ENCODE measurements around the gene KANSL1L.
A peak's percentile ranks its signal among the peaks of the same experiment; 100 is the strongest.

Gene KANSL1L

GRCh38 chr2:210171309-210172218 lies at the start of gene KANSL1L:
TSS of gene KANSL1L (minus strand) at chr2:210171409. CDS start at chr2:210154582, 16,827 bp downstream.
- TF ChIP-seq CTCF (IDR thresholded peaks at IDR 0.05; ENCODE audit: extremely low read depth, missing control alignments) = no peak
- peak; percentile 94 for DNase-seq (ENCODE audit: low spot score)

- DNase-seq (ENCODE audit: low spot score) = no peak
- TF ChIP-seq CTCF (IDR thresholded peaks at IDR 0.05; ENCODE audit: extremely low read depth, missing control alignments) = no peak
Measured at GRCh38 chr2:210215120-210215519, 43.9 kb upstream of the KANSL1L start.

- no peak for TF ChIP-seq CTCF (IDR thresholded peaks at IDR 0.05; ENCODE audit: extremely low read depth, missing control alignments)
- DNase-seq (ENCODE audit: low spot score) = no peak
Measured at GRCh38 chr2:210210185-210210584, 39.0 kb upstream of the KANSL1L start.

- no peak for DNase-seq (ENCODE audit: low spot score)
- TF ChIP-seq CTCF (IDR thresholded peaks at IDR 0.05; ENCODE audit: extremely low read depth, missing control alignments) = no peak
Measured at GRCh38 chr2:210207929-210208328, 36.7 kb upstream of the KANSL1L start.

GRCh38 chr2:210203558-210203957 lies 32.3 kb upstream of the KANSL1L start:
- TF ChIP-seq CTCF (IDR thresholded peaks at IDR 0.05; ENCODE audit: extremely low read depth, missing control alignments) = no peak
- no peak for DNase-seq (ENCODE audit: low spot score)

- no peak for DNase-seq (ENCODE audit: low spot score)
- TF ChIP-seq CTCF (IDR thresholded peaks at IDR 0.05; ENCODE audit: extremely low read depth, missing control alignments) = no peak
Measured at GRCh38 chr2:210203147-210203546, 31.9 kb upstream of the KANSL1L start.

- no peak for DNase-seq (ENCODE audit: low spot score)
- TF ChIP-seq CTCF (IDR thresholded peaks at IDR 0.05; ENCODE audit: extremely low read depth, missing control alignments) = no peak
Measured at GRCh38 chr2:210199854-210200253, 28.6 kb upstream of the KANSL1L start.
